ENCODE data around the gene TBC1D2B.

DNA sequence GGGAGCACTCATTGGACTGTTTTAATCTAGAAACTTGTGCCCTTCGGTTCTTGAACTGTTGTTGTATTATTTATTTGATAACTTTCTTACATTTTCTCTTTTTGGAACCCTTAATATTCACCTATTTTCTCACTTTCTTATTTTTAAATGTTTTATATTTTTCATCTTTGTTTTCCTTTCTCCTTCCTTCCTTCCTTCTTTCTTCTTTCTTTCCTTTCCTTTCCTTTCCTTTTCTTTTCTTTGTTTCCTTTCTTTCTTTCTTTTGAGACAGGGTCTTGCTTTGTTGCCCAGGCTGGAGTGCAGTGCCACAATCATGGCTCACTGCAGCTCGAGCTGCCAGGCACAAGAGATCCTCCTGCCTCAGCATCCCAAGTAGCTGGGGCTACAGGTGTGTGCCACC, 108.5 kb downstream of the TBC1D2B start:
- TF ChIP-seq, protein P1, sequence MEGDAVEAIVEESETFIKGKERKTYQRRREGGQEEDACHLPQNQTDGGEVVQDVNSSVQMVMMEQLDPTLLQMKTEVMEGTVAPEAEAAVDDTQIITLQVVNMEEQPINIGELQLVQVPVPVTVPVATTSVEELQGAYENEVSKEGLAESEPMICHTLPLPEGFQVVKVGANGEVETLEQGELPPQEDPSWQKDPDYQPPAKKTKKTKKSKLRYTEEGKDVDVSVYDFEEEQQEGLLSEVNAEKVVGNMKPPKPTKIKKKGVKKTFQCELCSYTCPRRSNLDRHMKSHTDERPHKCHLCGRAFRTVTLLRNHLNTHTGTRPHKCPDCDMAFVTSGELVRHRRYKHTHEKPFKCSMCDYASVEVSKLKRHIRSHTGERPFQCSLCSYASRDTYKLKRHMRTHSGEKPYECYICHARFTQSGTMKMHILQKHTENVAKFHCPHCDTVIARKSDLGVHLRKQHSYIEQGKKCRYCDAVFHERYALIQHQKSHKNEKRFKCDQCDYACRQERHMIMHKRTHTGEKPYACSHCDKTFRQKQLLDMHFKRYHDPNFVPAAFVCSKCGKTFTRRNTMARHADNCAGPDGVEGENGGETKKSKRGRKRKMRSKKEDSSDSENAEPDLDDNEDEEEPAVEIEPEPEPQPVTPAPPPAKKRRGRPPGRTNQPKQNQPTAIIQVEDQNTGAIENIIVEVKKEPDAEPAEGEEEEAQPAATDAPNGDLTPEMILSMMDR (IDR thresholded peaks at IDR 0.05; ENCODE audit: insufficient read depth, low read length) = no peak
- no peak for TF ChIP-seq POLR2AphosphoS5 (IDR thresholded peaks at IDR 0.05; ENCODE audit: low read depth)
- TF ChIP-seq, protein P2, sequence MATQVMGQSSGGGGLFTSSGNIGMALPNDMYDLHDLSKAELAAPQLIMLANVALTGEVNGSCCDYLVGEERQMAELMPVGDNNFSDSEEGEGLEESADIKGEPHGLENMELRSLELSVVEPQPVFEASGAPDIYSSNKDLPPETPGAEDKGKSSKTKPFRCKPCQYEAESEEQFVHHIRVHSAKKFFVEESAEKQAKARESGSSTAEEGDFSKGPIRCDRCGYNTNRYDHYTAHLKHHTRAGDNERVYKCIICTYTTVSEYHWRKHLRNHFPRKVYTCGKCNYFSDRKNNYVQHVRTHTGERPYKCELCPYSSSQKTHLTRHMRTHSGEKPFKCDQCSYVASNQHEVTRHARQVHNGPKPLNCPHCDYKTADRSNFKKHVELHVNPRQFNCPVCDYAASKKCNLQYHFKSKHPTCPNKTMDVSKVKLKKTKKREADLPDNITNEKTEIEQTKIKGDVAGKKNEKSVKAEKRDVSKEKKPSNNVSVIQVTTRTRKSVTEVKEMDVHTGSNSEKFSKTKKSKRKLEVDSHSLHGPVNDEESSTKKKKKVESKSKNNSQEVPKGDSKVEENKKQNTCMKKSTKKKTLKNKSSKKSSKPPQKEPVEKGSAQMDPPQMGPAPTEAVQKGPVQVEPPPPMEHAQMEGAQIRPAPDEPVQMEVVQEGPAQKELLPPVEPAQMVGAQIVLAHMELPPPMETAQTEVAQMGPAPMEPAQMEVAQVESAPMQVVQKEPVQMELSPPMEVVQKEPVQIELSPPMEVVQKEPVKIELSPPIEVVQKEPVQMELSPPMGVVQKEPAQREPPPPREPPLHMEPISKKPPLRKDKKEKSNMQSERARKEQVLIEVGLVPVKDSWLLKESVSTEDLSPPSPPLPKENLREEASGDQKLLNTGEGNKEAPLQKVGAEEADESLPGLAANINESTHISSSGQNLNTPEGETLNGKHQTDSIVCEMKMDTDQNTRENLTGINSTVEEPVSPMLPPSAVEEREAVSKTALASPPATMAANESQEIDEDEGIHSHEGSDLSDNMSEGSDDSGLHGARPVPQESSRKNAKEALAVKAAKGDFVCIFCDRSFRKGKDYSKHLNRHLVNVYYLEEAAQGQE (IDR thresholded peaks at IDR 0.05; ENCODE audit: insufficient replicate concordance, low read depth) = no peak

Measured in HL-60 (cell line).